Measurements from ENCODE around the gene SCP2D1.

GRCh38 chr20:18855882-18856281, 42.3 kb downstream of the SCP2D1 start:
- TF ChIP-seq ARNT (IDR thresholded peaks at IDR 0.05) (no peak), FOXM1 (IDR thresholded peaks at IDR 0.05; ENCODE audit: borderline replicate concordance) (no peak), SUZ12 (IDR thresholded peaks at IDR 0.05) (no peak), FOXK2 (IDR thresholded peaks at IDR 0.05) (no peak), SP1 (IDR thresholded peaks at IDR 0.05) (no peak), NFRKB (IDR thresholded peaks at IDR 0.05) (no peak)
